GM21515 (cell line): ENCODE results near the gene ITGA11.

Experiments
- ATAC-seq: cut with Tn5 transposase; IDR thresholded peaks from one replicate; pipeline ENCODE4 v1.9.1; 2021; ENCODE audit not compliant: unreplicated experiment

Gene ITGA11

GRCh38 chr15:68298882-68299381 lies 133.0 kb downstream of the ITGA11 start:
- ATAC-seq: peak; percentile 90

GRCh38 chr15:68298336-68298735 lies 133.6 kb downstream of the ITGA11 start:
- no peak for ATAC-seq

GRCh38 chr15:68295014-68295805 lies 136.8 kb downstream of the ITGA11 start:
- ATAC-seq: no peak

- ATAC-seq: no peak
Observed at GRCh38 chr15:68292967-68293366, 139.0 kb downstream of the ITGA11 start.

GRCh38 chr15:68292157-68292781 lies 139.7 kb downstream of the ITGA11 start:
- no peak for ATAC-seq

- ATAC-seq: no peak
Observed at GRCh38 chr15:68290715-68291114, 141.2 kb downstream of the ITGA11 start.

GRCh38 chr15:68289621-68290352 lies 142.2 kb downstream of the ITGA11 start:
- ATAC-seq: no peak

GRCh38 chr15:68289057-68289456 lies 142.9 kb downstream of the ITGA11 start:
- no peak for ATAC-seq

GRCh38 chr15:68286256-68286655 lies 145.7 kb downstream of the ITGA11 start:
- no peak for ATAC-seq

GRCh38 chr15:68285259-68285980 lies 146.5 kb downstream of the ITGA11 start:
- ATAC-seq: no peak

GRCh38 chr15:68284616-68285258 lies 147.2 kb downstream of the ITGA11 start:
- no peak for ATAC-seq

GRCh38 chr15:68283401-68283800 lies 148.6 kb downstream of the ITGA11 start:
- ATAC-seq: no peak

- no peak for ATAC-seq
Observed at GRCh38 chr15:68281008-68281407, 151.0 kb downstream of the ITGA11 start.

GRCh38 chr15:68279779-68280753 lies 151.9 kb downstream of the ITGA11 start:
- ATAC-seq: no peak

GRCh38 chr15:68278595-68279405 lies 153.2 kb downstream of the ITGA11 start:
- no peak for ATAC-seq

- ATAC-seq: no peak
Observed at GRCh38 chr15:68278345-68278594, 153.7 kb downstream of the ITGA11 start.

GRCh38 chr15:68277603-68278344 lies 154.2 kb downstream of the ITGA11 start, which contains the start of gene FEM1B:
TSS of gene FEM1B (plus strand) at chr15:68277745. CDS start at chr15:68278418, 673 bp downstream.
- ATAC-seq: peak; percentile 70

- peak; percentile 8 for ATAC-seq
Observed at GRCh38 chr15:68277131-68277602, 154.8 kb downstream of the ITGA11 start.
